Esophagus muscularis mucosa (tissue), 4 donors: ENCODE measurements around the gene MOB3B.

Source experiments
- EP300 ChIP-seq: sonication (generic); formaldehyde crosslinking; IDR thresholded peaks from one replicate; pipeline ENCODE4 v1.6.1; 2017; ENCODE audit warnings: antibody characterized with exemption
- POLR2A ChIP-seq: fragments of 450-650 bp; IDR thresholded peaks from one replicate; pipeline ENCODE4 v1.6.1; 2017; ENCODE audit warnings: antibody characterized with exemption, moderate library complexity, mild to moderate bottlenecking, low read depth
- POLR2AphosphoS5 ChIP-seq, 2 donors: sonication (generic); formaldehyde crosslinking; IDR thresholded peaks; one replicate each; pipeline ENCODE4 v1.6.1; 2017; ENCODE audit warnings: antibody characterized with exemption in 2 of 2
- TF ChIP-seq, protein P1 (sequence below), 3 experiments: fragments of 200-600 bp in 2 of 3; fragments of 450-650 bp in 1 of 3; sonication (generic) in 2 of 3; IDR thresholded peaks; one replicate each; pipeline ENCODE4 v1.5.1; 2017 to 2019; ENCODE audit warnings: antibody characterized with exemption in 3 of 3, mild to moderate bottlenecking in 2 of 3, moderate library complexity in 1 of 3

DNA sequence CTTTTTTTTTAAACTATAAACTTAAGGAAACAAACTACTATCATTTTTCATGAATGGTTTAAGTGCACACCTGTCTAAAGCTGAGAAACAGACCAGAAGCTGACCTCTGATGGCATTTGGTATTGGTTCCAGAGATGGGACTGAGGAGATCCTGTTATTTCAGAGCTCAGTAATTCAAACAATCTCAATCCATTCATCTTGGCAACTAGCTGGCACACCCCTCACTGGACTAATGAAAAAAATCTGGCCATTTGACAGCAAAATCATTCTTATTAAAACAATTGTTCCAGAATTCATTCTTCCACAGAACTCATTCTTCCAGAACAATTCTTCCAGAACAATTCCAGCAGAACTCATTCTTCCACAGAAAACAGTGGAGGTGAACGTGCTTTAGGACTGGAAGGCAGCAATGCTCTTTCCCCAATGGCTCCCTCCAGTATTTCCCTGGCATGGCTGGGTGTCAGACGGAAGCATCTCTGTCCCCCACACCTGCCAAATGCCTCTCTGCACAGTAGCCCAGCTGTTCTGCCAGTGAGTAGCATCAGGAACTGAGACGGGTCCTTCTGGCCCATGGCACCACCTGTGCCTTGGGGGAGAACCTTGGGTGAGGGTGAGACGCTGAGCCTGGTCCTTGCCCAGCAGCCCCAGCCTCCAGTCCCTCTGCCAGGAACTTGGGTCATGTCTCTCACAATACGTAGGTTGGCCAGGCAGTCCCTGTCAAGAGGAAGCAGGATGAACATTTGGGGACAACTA is 145.2 kb downstream of the MOB3B start:
- TF ChIP-seq, protein P1, sequence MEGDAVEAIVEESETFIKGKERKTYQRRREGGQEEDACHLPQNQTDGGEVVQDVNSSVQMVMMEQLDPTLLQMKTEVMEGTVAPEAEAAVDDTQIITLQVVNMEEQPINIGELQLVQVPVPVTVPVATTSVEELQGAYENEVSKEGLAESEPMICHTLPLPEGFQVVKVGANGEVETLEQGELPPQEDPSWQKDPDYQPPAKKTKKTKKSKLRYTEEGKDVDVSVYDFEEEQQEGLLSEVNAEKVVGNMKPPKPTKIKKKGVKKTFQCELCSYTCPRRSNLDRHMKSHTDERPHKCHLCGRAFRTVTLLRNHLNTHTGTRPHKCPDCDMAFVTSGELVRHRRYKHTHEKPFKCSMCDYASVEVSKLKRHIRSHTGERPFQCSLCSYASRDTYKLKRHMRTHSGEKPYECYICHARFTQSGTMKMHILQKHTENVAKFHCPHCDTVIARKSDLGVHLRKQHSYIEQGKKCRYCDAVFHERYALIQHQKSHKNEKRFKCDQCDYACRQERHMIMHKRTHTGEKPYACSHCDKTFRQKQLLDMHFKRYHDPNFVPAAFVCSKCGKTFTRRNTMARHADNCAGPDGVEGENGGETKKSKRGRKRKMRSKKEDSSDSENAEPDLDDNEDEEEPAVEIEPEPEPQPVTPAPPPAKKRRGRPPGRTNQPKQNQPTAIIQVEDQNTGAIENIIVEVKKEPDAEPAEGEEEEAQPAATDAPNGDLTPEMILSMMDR (IDR thresholded peaks at IDR 0.05), result no peak
- no peak for TF ChIP-seq POLR2A
- TF ChIP-seq EP300, result no peak
- TF ChIP-seq POLR2AphosphoS5 (IDR thresholded peaks at IDR 0.05), result peak in 1 of 2 donors; percentile 46
